Neural progenitor cell (in vitro differentiated cells): ENCODE results near the gene PRDM15.

Source experiments
- EZH2 ChIP-seq: fragments of 200-600 bp; sonication (generic); IDR thresholded peaks from 2 replicates; pipeline ENCODE4 v1.6.1; 2017; ENCODE audit warnings: antibody characterized with exemption, mild to moderate bottlenecking, moderate library complexity
- TF ChIP-seq, protein P1 (sequence below): fragments of 200-600 bp; sonication (generic); IDR thresholded peaks from 2 replicates; pipeline ENCODE4 v1.5.1; 2017; ENCODE audit warnings: antibody characterized with exemption, mild to moderate bottlenecking

DNA sequence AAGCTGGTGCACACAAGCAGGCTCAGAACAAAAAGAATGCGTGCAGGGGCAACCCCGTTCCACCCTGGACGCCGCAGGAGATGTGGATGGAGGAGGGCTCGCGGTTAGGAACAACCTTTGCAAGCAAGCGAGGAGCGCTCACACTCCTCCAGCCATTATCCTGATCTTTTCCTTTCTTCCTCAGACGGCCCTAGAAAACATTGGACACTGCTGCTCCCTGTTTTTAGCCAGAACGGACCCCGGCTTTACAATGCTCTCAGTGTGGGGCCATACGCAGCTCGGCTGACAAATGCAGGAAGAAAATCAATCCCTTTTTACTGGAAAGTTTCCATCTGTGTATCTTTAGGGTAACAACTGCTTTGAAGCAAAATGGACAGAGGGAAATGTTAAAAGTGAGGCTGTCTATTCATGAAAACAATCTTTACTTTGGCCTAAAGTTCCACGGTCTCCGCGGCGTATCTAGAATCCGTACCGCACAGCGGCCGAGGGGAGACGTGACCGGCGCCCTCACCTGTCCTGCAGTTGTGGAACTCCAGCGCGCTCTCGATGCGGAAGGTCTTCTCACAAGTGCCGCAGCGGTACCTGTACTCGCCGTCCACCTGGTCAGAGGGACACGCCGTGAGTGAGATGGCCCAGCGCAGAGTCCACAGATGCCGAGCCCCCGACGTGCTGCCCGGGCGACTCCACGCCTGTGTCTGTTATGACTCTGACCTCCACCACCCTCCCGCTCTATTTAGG lies 44.0 kb downstream of the PRDM15 start:
- TF ChIP-seq, protein P1, sequence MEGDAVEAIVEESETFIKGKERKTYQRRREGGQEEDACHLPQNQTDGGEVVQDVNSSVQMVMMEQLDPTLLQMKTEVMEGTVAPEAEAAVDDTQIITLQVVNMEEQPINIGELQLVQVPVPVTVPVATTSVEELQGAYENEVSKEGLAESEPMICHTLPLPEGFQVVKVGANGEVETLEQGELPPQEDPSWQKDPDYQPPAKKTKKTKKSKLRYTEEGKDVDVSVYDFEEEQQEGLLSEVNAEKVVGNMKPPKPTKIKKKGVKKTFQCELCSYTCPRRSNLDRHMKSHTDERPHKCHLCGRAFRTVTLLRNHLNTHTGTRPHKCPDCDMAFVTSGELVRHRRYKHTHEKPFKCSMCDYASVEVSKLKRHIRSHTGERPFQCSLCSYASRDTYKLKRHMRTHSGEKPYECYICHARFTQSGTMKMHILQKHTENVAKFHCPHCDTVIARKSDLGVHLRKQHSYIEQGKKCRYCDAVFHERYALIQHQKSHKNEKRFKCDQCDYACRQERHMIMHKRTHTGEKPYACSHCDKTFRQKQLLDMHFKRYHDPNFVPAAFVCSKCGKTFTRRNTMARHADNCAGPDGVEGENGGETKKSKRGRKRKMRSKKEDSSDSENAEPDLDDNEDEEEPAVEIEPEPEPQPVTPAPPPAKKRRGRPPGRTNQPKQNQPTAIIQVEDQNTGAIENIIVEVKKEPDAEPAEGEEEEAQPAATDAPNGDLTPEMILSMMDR, result no peak
- TF ChIP-seq EZH2, result no peak
